IPS-15b (cell line): ENCODE data around the gene PRKCB.
A peak's percentile ranks its signal among the peaks of the same experiment; 100 is the strongest.

ENCODE experiments used
- H3K27me3 ChIP-seq: one replicate; pipeline ENCODE4 v1.6.1; 2013; ENCODE audit warnings: low read length; ENCODE audit not compliant: control insufficient read depth, insufficient read depth
- H3K36me3 ChIP-seq: one replicate; pipeline ENCODE4 v1.6.1; 2013; ENCODE audit warnings: low read length; ENCODE audit not compliant: control insufficient read depth, insufficient read depth
- H3K4me1 ChIP-seq: one replicate; pipeline ENCODE4 v1.6.1; 2013; ENCODE audit warnings: mild to moderate bottlenecking, low read length; ENCODE audit not compliant: control insufficient read depth, insufficient read depth
- H3K4me3 ChIP-seq: one replicate; pipeline ENCODE4 v1.5.1; 2013; ENCODE audit warnings: low read depth, low read length
- H3K9ac ChIP-seq: one replicate; pipeline ENCODE4 v1.6.1; 2013; ENCODE audit warnings: low read depth, mild to moderate bottlenecking, low read length
- H3K9me3 ChIP-seq: one replicate; pipeline ENCODE4 v1.6.1; 2013; ENCODE audit warnings: mild to moderate bottlenecking, low read length; ENCODE audit not compliant: control insufficient read depth, insufficient read depth

The PRKCB gene

DNA sequence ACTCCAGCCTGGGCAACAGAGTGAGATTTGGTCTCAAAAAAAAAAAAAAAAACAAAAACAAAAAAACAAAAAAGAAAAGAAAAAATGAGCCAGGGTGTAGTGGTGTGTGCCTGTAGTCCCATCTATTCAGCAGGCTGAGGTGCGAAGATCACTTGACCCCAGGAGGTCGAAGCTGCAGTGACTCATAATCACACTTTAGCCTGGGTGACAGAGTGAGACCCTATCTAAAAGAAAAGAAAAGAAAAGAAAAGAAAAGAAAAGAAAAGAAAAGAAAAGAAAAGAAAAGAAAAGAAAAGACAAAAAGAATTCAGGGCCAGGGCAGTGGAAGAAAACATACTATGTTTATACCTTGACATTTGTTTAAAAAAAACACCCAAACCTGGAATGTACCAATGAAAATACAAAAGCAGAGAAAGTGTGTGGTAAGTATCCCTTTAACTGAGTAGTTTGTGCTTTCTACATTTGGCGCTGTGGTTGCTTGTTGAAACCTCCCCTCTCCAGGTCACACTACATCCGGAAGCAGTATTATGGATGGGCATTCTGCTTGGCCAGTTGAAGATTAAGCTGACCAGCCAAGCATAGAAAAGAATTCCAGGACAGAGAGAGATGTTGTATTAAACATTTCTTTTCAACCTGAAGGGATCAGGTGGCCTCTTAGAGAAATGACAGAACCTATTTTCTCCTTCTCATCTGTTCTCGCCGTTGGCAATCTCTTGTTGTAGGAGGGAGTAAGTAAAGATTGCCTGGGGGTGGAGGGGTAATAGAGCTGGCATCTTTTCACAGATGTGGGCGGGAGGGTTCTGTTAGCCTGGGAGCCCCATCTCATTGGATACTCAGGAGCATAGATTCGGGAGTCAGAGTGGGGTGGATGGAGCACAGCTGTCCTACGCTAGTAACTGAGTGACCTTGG is 12.1 kb upstream of the PRKCB start:
- Histone ChIP-seq H3K9me3 (no peaks in the 10 kb centered on the region), H3K27me3 (no peaks in the 10 kb centered on the region), H3K4me1 (peaks cover 3% of the 10 kb centered on the region), H3K9ac (no peak overlapping the region), H3K4me3 (no peak overlapping the region), H3K36me3 (no peaks in the 10 kb centered on the region)

DNA sequence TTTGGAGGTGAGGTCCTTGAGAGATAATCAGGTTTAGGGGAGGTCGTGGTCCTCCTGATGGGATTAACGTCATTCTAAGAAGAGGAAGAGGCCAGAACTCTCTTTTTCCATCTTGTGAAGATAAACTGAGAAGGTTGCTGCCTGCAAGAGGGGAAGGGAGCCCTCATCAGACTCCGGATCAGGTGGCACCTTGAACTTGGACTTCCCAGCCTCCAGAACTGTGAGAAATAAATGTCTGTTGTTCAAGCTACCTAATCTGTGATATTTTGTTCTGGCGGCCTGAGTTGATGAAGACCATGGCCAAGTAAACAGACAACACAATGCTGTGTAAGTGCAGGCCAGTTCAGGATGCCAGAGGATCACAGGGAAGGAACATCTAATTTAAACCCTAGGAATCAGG is 10.9 kb upstream of the PRKCB start:
- Histone ChIP-seq H3K36me3 (no peaks in the 10 kb centered on the region), H3K9me3 (no peaks in the 10 kb centered on the region), H3K27me3 (no peaks in the 10 kb centered on the region), H3K4me1 (peaks cover 3% of the 10 kb centered on the region), H3K4me3 (no peak overlapping the region), H3K9ac (no peak overlapping the region)

DNA sequence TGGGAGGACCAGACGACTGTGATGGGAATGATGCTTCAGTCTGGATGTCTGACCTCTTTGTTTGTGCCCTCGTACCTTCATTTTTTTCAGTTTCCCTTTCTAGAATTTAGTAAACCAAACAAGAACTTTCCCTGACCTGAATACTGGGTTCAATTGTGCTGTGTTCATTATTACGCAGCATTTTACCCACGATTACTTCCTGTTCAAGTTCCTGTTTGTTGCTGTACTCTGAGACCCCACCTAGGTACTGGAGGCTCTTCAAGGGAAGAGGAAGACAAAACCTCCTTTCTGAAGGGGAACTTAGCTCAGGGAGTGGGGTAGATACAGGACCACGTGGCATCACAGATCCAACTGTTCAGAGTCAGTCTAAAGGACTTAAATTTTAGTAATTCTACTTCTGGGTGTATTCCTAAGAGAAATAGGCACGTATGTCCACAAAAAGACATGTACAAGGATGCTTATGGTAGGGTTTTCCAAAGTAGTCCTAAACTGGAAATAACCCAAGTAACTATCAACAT is 9.2 kb upstream of the PRKCB start:
- H3K9ac ChIP-seq, result no peak overlapping the region
- H3K9me3 ChIP-seq, result no peaks in the 10 kb centered on the region
- H3K4me3 ChIP-seq, result no peak overlapping the region
- H3K4me1 ChIP-seq, result peaks cover 3% of the 10 kb centered on the region
- no peaks in the 10 kb centered on the region for H3K36me3 ChIP-seq
- H3K27me3 ChIP-seq, result no peaks in the 10 kb centered on the region

DNA sequence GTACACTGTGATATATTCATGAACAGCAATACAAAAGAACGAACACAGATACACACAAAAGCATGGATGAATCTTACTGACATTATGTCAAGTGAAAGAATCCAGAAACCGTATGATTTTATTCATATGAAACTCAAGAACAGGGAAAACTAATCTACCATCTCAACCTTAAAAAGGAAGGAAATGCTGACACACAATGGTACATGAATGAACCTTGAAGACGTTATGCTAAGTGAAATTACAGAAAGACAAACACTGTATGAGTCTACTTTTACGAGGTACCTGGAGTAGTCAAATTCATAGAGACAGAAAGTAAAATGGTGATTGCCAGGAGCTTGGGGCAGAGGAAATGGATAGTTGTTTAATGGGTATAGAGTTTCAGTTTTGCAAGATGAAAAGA is 8.7 kb upstream of the PRKCB start:
- Histone ChIP-seq H3K4me1 (peaks cover 3% of the 10 kb centered on the region), H3K9me3 (no peaks in the 10 kb centered on the region), H3K27me3 (no peaks in the 10 kb centered on the region), H3K4me3 (no peak overlapping the region), H3K9ac (no peak overlapping the region), H3K36me3 (no peaks in the 10 kb centered on the region)

DNA sequence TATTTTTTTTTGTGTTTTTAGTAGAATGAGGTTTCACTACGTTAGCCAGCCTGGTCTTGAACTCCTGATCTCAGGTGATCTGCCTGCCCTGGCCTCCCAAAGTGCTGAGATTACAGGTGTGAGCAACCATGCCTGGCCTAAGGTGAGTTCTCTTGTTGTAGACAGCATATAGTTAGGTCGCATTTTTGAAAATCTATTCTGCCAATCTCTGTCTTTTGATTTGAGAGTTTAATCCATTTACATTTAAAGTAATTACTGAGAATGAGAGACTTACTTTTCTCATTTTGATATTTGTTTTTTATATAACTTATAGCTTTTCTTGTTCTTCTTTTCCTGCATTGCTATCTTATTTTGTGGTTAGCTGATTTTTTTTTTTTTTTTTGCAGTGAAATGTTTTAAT is 6.3 kb upstream of the PRKCB start:
- Histone ChIP-seq H3K27me3 (peaks cover 14% of the 10 kb centered on the region), H3K4me1 (no peaks in the 10 kb centered on the region), H3K9ac (no peak overlapping the region), H3K9me3 (no peaks in the 10 kb centered on the region), H3K4me3 (no peak overlapping the region), H3K36me3 (no peaks in the 10 kb centered on the region)

DNA sequence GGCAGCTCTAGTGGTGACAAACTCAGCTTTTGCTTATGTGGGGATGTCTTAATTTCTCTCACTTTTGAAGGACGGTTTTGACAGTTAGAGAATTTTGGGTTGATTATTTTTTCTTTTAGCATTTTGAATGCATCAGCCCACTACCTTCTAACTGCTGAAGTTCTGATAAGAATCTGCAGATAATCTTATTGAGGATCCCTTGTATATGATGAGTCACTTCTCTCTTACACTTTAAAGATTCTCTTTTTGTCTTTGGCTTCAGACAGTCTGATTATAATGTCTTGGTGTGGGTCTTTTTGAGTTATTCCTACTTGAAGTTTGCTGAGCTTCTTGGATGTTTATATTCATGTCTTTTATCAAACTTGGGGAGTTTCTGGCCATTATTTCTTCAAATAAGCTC is 5.5 kb upstream of the PRKCB start:
- Histone ChIP-seq H3K27me3 (peaks cover 22% of the 10 kb centered on the region), H3K9me3 (no peaks in the 10 kb centered on the region), H3K9ac (no peak overlapping the region), H3K4me1 (no peaks in the 10 kb centered on the region), H3K4me3 (no peak overlapping the region), H3K36me3 (no peaks in the 10 kb centered on the region)

DNA sequence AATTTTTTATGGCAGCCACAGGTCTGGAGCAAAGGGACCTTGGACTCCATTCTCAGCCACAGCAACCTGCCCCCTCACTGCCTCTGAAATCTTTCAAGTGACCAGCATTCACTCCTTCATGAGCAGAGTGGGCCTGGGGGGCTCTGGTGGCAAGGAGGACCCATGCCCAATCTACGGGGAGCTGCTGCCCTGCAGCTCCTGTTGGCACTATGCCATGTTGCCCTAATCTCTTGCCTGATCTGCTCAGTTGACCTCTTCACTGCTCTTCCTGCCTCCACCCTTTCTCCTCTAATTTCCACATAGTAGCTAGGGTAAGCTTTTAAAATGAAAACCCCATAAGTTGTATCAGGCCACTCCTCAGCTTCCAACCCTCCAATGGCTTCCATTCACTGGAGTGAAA is 2.9 kb upstream of the PRKCB start:
- Histone ChIP-seq H3K4me3 (no peak overlapping the region), H3K9ac (no peak overlapping the region), H3K9me3 (no peaks in the 10 kb centered on the region), H3K4me1 (no peaks in the 10 kb centered on the region), H3K27me3 (peaks cover 37% of the 10 kb centered on the region), H3K36me3 (no peaks in the 10 kb centered on the region)

DNA sequence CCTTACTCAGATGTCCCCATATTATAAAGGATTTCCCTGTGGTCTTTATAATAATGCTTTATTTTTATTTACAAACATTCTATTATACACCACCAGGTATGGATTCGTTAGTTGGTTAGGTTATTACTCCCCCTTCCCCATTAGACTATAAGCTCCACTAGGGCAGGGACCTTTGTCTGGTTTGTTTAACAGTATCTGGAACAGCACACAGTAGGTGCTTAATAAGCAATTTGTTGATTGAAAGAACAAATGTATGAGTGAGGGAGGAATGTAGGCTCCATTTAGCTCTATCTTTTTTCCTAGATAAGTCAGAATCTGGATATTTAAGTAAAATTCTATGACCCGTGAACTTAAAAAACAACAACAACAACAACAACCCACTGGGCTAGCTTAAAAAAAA is 2.3 kb upstream of the PRKCB start:
- Histone ChIP-seq H3K27me3 (peaks cover 43% of the 10 kb centered on the region), H3K36me3 (no peaks in the 10 kb centered on the region), H3K9me3 (no peaks in the 10 kb centered on the region), H3K4me3 (no peak overlapping the region), H3K4me1 (no peaks in the 10 kb centered on the region), H3K9ac (no peak overlapping the region)

DNA sequence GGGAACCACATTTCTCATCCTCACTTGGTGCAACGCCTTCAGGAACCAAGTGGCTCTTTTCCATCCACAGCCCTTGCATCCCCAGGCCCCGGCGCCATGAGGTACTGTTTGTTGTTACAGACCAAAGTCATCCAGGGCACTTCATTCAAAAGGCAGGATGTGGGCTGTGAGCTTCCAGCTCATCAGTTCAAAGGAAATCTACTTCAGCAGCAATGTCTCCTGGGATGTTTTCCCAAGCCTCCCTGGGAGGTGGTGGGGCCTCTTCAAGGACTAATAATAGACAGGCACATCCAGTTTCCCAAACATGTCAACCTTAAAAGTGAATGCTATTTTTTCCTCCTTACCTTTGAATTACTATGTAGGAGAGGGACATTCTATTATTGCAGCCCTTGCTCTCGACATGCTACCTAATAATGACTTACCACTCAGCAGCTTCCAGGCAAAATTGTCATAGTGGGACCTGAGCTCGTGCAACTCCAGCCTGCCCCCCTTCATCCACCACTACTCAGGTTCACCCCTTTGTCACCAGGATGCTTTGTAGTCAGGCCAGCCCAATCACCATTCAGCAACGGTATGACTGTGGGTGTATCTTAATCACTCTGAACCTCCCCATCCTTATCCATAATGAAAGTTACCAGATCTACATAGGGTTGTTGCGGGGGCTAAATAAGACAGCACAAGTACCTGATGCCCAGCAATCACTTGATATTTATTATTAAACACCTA is 1.7 kb upstream of the PRKCB start:
- H3K9me3 ChIP-seq, result no peaks in the 10 kb centered on the region
- no peaks in the 10 kb centered on the region for H3K36me3 ChIP-seq
- peaks cover 49% of the 10 kb centered on the region for H3K27me3 ChIP-seq
- no peak overlapping the region for H3K9ac ChIP-seq
- no peaks in the 10 kb centered on the region for H3K4me1 ChIP-seq
- no peak overlapping the region for H3K4me3 ChIP-seq

DNA sequence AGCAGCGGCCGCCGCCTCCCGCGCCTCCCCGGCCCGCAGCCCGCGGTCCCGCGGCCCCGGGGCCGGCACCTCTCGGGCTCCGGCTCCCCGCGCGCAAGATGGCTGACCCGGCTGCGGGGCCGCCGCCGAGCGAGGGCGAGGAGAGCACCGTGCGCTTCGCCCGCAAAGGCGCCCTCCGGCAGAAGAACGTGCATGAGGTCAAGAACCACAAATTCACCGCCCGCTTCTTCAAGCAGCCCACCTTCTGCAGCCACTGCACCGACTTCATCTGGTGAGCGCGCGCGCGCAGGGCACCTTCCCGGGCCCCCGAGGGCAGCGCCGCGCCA is 258 bp downstream of the PRKCB start:
- Histone ChIP-seq H3K4me1 (no peaks in the 10 kb centered on the region), H3K9me3 (no peaks in the 10 kb centered on the region), H3K36me3 (no peaks in the 10 kb centered on the region), H3K27me3 (peaks cover 59% of the 10 kb centered on the region), H3K4me3 (peak overlapping the region; percentile 59), H3K9ac (no peak overlapping the region)

DNA sequence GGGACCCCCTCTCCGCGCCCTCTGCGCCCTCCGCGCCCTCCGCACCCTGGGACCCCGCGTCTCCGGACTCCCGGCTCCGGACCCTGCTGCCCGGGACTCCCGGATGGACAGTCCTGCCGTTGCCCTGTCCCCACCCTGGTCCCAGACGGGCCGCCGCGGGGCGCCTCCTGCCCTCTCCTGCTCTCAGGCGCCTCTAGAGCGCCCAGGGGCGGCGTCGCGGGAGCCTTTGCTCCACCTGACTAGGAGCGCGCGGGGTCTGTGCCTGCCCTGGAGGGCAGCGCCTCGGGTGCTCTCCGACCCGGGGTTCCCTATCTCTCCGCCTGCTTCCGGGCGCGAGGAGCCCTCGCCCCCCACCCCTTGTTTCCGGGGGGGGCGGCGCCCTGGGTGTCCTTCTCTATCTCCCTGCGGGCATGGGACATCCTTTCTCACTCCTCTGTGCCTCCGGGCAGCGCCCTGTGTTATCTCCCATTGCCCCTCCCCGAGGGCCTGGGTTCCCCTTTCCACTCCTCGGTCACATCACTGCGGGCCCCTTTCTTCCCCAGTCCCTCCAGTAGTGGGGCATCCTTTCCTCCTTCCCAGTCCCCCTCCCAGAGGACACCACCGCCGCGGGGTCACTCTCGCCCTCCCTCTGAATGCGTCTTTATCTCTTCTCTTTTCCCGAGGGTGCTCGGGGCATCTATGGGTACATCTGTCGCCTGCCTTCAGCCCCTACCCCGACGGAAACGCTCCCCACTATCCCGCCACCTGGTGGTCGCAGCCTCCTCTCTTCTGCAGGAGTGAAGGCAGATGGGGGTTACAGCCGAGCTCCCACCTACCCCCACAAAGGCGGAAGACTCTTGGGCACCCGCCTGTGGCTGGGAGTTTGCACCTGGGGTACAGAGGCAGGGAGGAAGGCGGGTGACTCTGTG is 875 bp downstream of the PRKCB start:
- Histone ChIP-seq H3K36me3 (no peaks in the 10 kb centered on the region), H3K9me3 (no peaks in the 10 kb centered on the region), H3K27me3 (peaks cover 59% of the 10 kb centered on the region), H3K4me1 (no peaks in the 10 kb centered on the region), H3K9ac (no peak overlapping the region), H3K4me3 (peak overlapping the region; percentile 59)
